HG03045 (cell line): ENCODE results near the gene LPP.

Experiments used
- ATAC-seq: cut with Tn5 transposase; IDR thresholded peaks from one replicate; pipeline ENCODE4 v1.9.1; 2021; ENCODE audit warnings: mild to moderate bottlenecking, moderate library complexity; ENCODE audit not compliant: unreplicated experiment

LPP gene

GRCh38 chr3:188169830-188170455 is 16.0 kb downstream of the LPP start:
- no peak for ATAC-seq

GRCh38 chr3:188170461-188171459 is 16.8 kb downstream of the LPP start:
- no peak for ATAC-seq

- no peak for ATAC-seq
Measured at GRCh38 chr3:188171682-188172467, 17.9 kb downstream of the LPP start.

GRCh38 chr3:188174317-188175044 is 20.5 kb downstream of the LPP start:
- ATAC-seq = no peak

DNA sequence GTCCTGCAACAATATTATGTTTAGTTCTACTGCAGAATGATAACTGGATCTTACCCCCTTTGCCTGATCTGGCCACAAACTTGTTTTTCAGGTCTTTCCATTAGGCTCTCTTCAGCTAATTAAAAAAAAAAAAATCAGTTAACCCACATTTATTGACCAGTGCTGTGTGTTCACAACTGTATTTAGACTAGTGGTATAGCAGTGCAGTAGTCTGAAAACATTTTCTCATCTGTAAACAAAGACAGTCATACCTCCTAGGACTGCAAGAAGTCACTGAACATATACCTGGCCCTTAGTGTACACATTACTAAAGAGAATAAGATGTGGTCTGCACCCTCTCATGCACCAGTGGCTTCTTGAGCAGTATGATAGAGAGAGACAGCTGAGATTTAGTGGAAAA is 22.5 kb downstream of the LPP start:
- ATAC-seq = no peak

GRCh38 chr3:188176884-188177283 is 22.9 kb downstream of the LPP start:
- ATAC-seq = no peak

DNA sequence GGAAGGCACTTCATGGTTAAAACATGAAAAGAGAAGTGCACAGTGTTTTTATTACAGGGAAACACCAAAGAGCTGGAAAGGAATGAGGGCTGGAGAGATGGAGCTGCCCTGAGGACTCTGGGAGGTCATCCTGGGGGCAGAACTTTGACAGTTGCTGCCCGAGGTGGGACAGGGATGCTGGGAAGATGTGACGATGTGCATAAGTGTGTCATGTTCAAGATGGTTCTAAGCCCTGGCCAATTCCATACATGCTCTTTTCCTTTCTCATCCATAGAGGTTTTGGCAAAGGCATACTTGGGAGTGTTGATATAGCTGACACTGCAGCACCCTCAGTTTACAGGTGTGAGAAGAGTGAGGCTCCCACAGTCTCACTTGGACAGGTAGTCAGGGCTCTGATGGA is 23.8 kb downstream of the LPP start:
- ATAC-seq = no peak

DNA sequence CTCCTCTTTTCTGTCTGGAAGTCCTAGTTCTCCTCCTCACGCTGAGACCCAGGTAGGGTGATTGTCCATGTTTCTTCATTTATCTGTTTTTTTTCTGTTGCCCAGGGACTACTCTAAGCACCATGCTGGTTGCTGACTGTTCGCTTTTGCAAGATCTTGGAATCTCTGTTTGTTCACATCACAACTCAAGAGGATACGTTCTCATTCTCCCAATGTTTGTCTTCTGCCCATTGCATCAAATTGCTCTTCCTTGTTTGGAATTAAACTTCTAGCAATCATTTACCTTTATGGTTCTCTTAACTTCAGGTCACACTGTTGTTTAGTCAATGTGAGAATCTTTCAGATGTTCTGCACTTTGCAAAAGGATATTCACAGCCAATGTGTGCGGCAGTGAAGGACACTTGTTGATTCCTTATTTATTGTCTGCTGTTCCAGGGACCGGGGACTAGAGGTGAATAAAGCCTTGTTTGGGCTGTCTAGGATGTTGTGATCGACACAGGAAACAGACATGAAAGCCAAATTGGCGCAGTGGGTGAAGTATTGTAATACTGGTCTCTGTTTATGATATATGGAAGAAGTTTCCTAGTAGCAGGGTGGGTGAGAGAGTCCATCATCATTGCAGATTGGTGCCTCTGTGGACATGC is 24.5 kb downstream of the LPP start:
- ATAC-seq = no peak

GRCh38 chr3:188179006-188179966 is 25.3 kb downstream of the LPP start:
- no peak for ATAC-seq

DNA sequence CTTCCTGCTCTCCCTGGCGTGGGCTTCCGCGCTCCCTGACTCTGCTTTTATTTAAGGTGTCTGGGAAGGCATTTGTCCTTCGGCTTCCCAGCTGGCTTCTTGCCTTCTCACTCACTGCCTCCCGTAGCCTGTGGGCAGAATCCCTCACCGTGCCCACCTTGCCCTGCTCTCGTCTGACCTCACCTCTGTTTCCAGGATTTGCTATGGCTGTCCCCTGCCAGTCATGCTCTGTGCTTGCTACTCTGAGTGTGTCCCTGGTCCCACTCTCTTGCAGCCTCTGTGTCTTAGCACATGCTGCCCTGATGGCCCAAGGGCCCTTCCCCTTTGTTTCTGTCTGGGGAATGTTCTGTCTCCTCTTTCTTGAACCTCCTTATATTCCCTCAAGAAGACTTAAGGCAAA is 26.2 kb downstream of the LPP start:
- no peak for ATAC-seq

GRCh38 chr3:188183452-188183851 is 29.5 kb downstream of the LPP start:
- no peak for ATAC-seq

DNA sequence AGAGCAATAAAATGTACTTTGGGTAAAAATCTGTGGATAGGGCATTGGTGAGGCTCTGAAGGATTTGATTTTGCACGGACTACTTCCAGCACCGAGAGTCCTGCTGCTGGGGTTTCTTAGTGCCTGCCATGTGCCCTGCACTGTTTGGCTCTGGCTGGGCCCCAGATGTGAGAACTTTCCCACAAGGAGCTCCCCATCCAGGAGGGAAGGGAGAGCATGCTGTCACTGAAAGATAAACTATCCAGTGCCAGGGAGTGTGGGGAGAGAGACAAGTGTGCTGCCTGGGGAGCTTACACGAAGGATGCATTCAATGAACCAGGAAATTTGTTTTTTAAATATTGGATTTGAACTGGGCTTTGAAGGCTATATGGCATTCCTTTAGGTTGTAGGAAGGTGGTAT is 30.2 kb downstream of the LPP start:
- no peak for ATAC-seq

DNA sequence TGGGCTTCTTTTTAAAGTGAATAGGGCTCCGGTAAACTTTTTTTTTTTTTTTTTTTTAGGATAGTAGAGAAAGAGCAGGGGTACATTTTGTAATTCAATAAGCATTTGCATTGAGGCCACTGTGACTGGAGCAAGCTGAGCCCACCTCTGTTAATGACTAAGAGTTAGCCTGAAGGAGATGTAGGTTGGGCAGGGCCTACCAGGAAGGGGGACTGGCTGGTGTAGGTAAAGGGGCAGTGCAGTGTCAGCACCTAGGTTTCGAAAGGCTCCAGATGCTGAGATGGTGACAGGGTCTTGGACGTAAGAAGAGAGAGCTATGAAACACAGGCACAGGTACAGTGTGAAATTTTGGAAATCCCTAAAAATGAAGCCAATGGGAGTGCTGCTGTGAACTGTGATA is 30.7 kb downstream of the LPP start:
- no peak for ATAC-seq

DNA sequence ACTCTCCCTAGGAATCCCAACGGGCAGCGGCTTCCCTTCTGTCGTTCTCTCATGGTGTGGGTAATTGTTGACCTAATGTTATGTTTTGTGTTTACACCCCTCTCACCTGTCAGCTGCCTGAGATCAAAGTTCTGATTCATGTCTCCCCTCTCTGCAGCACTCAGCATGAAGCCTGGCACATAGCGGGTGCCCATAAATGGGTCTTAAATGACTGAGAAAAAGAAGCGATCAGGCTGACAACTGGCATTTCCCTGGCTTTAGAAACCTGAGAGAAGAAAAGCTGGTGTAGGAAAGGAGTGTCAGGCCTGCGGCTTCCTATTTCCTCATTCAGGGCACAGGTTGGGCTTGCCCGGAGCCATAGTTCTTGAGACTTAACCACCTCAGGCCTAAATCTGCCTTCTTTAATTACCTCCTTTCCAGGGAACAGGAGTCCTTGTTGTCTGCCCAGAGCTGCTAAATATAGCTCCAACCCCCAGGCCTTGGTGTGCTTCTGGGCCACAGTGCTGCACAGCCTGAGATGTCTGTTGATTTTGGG is 31.8 kb downstream of the LPP start:
- ATAC-seq = no peak

GRCh38 chr3:188187053-188187452 is 33.1 kb downstream of the LPP start:
- no peak for ATAC-seq

DNA sequence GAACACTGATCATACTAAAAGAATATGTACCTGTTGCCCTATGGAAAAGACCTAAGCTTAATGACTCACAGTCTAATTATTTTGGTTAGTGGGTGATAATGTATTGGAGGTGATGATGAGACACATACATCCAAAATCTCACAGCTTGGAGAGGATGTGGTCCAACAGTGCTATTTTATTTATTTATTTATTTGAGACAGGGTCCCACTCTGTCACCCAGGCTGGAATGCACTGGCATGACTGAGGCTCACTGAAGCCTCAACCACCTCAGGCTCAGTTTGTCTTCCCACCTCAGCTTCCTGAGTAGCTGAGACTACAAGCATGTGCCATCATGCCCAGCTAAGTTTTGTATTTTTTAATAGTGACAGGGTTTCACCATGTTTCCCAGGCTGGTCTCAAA is 35.0 kb downstream of the LPP start:
- ATAC-seq = no peak

- ATAC-seq = no peak
Measured at GRCh38 chr3:188191460-188191859, 37.5 kb downstream of the LPP start.

GRCh38 chr3:188192034-188192433 is 38.1 kb downstream of the LPP start:
- ATAC-seq = no peak

GRCh38 chr3:188194332-188194731 is 40.4 kb downstream of the LPP start:
- ATAC-seq = no peak
